Heart left ventricle (tissue), 16 donors: ENCODE measurements around the gene NKX2-4. TPM values are rescaled to one million over a fixed set of nuclear protein-coding genes. Genes with fewer than 3 reads are reported as not detected.
"Not testable (repeated sequence)": the region's sequence is repeated elsewhere in the genome, so short reads cannot be mapped to it uniquely, and the experiment has no call there.

ENCODE experiments used
- ATAC-seq, 4 donors: fragments of 200-7000 bp; cut with Tn5 transposase; one replicate each; pipeline ENCODE4 v1.9.1; 2020 to 2022; ENCODE audit warnings: moderate library complexity in 4 of 4, mild to moderate bottlenecking in 3 of 4, moderate number of reproducible peaks in 1 of 4
- DNase-seq, 5 donors: peaks; one replicate each; pipeline ENCODE4 v3.0.0-alpha.2; 2020
- H3K27ac ChIP-seq, 12 donors: fragments of 200-600 bp; sonication (generic) in 4 of 12; one replicate each; pipeline versions ENCODE4 v1.5.0 to v1.8.0; 2016 to 2022; ENCODE audit warnings: mild to moderate bottlenecking in 2 of 12
- H3K27me3 ChIP-seq, 9 donors: fragments of 200-600 bp; sonication (generic) in 2 of 9; one replicate each; pipeline versions ENCODE4 v1.5.1 to v1.8.0; 2016 to 2022; ENCODE audit warnings: mild to moderate bottlenecking in 3 of 9
- H3K36me3 ChIP-seq, 9 donors: fragments of 200-600 bp; sonication (generic) in 2 of 9; one replicate each; pipeline versions ENCODE4 v1.5.0 to v1.8.0; 2018 to 2022; ENCODE audit warnings: mild to moderate bottlenecking in 2 of 9
- H3K4me1 ChIP-seq, 12 donors: fragments of 200-600 bp; sonication (generic) in 4 of 12; one replicate each; pipeline versions ENCODE4 v1.5.0 to v1.8.0; 2016 to 2022; ENCODE audit warnings: mild to moderate bottlenecking in 3 of 12
- H3K4me3 ChIP-seq, 12 donors: fragments of 200-600 bp; sonication (generic) in 4 of 12; one replicate each; pipeline versions ENCODE4 v1.5.0 to v1.8.0; 2017 to 2022; ENCODE audit warnings: mild to moderate bottlenecking in 9 of 12, moderate library complexity in 4 of 12
- H3K9me3 ChIP-seq, 12 donors: fragments of 200-600 bp; sonication (generic) in 4 of 12; one replicate each; pipeline versions ENCODE4 v1.5.0 to v1.8.0; 2016 to 2022; ENCODE audit warnings: mild to moderate bottlenecking in 1 of 12
- POLR2A ChIP-seq, 2 donors: fragments of 450-650 bp; IDR thresholded peaks; one replicate each; pipeline ENCODE4 v1.6.1; 2017; ENCODE audit warnings: antibody characterized with exemption in 2 of 2, mild to moderate bottlenecking in 2 of 2, moderate library complexity in 2 of 2
- WGBS, 4 donors: extraction: QIAGEN DNeasy Blood & Tissue Kit in 2 of 4; methylation state at CpG; one replicate each; pipeline versions ENCODE4 v1.1.5 to v1.1.7; 2013 to 2018; 5-methylcytosine and 5-hydroxymethylcytosine counted together
- intact Hi-C, 10 donors: fragments of 100-400 bp; cut with DNase I; formaldehyde crosslinking; loops; one replicate each; pipeline versions ENCODE4 v1.11.1 to v1.14.2; 2022
- polyA plus RNA-seq, 2 donors: library from polyadenylated mRNA; stranded (reverse); fragments of 200-250 nt; gene quantifications; one replicate each; pipeline ENCODE4 v1.2.3, GENCODE V29; 2013
- total RNA-seq, 9 donors: library from RNA; depleted of rRNA in 2 of 9; stranded (reverse); fragments of >200 nt in 2 of 9; fragmentation: NEBNext Ultra II Directional in 3 of 9; extraction: Animal tissue kit (Norgen Biotek cat#: 25700) in 3 of 9; gene quantifications; one replicate each; pipeline versions ENCODE4 v1.1.0 to v1.2.4, GENCODE V29; 2016 to 2023
- TF ChIP-seq, protein P1 (sequence below), 12 donors: fragments of 200-600 bp; sonication (generic) in 4 of 12; IDR thresholded peaks; one replicate each; pipeline versions ENCODE4 v1.5.0 to v1.8.0; 2018 to 2022; ENCODE audit warnings: antibody characterized with exemption in 12 of 12, mild to moderate bottlenecking in 5 of 12
- donor health status: ischemic (EF 13 %, LVEDD 7.1; RV severe dilation, severe dysfunction).
- donor health status: healthy with polysubstance abuse.
- donor health status: DM: no; HTN: yes; CAD: no.
- donor health status: DM: no; HTN: no; CAD: no.
- donor health status: ischemic (EF 25% LVEDD 6.9; RV normal size, moderate dysfunction).
- donor health status: ischemic (EF 25% LVEDD 5.7; RV mildly dilated, moderate dysfunction).
- donor health status: healthy.
- donor health status: DM: yes; HTN: yes; CAD: no.
- donor health status: ischemic (EF 35%, LVEDD 5.7; RV mildly dilated, moderate dysfunction).
- donor health status: nonischemic (EF 11% LVEDD 7.7; RV severe dilation, severe dysfunction).
- donor health status: DM: yes; HTN: yes; CAD: no.
- donor health status: PGD.
- donor health status: ischemic (EF 29% LVEDD 5.4; RV normal size, mild dysfunction).
- donor health status: nonischemic (EF 23%, LVEDD 6.1; RV moderate dilation, normal function).

The NKX2-4 gene
- total and polyA plus RNA-seq, 11 donors = not detected

DNA sequence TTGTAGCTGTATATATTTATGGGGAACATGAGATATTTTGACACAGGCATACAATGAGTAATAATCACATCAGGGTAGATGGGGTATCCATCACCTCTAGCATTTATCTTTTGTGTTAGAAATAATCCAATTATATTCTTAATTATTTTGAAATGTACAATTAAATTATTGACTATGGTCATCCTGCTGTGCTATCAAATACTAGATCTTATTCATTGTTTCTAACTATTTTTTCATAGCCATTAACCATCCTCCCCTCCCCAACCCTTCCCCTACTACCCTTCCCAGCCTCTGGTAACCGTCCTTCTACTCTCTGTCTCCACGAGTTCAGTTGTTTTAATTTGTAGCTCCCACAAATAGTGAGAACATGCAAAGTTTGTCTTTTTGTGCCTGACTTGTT lies 28.5 kb downstream of the NKX2-4 start:
- H3K27ac ChIP-seq = no peak overlapping the region
- peaks cover 0 to 4% (median 0%) of the 10 kb centered on the region in 12 donors for H3K4me1 ChIP-seq
- TF ChIP-seq, protein P1, sequence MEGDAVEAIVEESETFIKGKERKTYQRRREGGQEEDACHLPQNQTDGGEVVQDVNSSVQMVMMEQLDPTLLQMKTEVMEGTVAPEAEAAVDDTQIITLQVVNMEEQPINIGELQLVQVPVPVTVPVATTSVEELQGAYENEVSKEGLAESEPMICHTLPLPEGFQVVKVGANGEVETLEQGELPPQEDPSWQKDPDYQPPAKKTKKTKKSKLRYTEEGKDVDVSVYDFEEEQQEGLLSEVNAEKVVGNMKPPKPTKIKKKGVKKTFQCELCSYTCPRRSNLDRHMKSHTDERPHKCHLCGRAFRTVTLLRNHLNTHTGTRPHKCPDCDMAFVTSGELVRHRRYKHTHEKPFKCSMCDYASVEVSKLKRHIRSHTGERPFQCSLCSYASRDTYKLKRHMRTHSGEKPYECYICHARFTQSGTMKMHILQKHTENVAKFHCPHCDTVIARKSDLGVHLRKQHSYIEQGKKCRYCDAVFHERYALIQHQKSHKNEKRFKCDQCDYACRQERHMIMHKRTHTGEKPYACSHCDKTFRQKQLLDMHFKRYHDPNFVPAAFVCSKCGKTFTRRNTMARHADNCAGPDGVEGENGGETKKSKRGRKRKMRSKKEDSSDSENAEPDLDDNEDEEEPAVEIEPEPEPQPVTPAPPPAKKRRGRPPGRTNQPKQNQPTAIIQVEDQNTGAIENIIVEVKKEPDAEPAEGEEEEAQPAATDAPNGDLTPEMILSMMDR (IDR thresholded peaks at IDR 0.05) = no peak
- TF ChIP-seq POLR2A (IDR thresholded peaks at IDR 0.05) = no peak
- H3K4me3 ChIP-seq = no peak overlapping the region
- 44 to 93% (median 48%) methylated on average over 2 of the region's 2 CpGs for WGBS, 4 donors
- H3K27me3 ChIP-seq = no peaks in the 10 kb centered on the region
- intact Hi-C loops = no loop called here
- H3K9me3 ChIP-seq = no peaks in the 10 kb centered on the region
- ATAC-seq = no peak
- DNase-seq = no peak
- H3K36me3 ChIP-seq = peaks cover 0 to 82% (median 61%) of the 10 kb centered on the region in 9 donors

DNA sequence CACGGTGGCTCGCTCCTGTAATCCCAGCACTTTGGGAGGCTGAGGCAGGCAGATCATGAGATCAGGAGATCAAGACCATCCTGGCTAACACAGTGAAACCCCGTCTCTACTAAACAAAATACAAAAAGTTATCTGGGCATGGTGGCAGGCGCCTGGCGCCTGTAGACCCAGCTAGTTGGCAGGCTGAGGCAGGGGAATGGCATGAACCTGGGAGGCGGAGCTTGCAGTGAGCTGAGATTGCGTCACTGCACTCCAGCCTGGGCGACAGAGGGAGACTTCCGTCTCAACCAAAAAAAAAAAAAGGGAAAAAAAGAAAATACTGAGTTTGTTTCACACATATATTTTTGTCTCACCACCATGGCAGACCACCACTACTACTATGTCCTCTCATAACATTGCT lies 31.1 kb downstream of the NKX2-4 start:
- ATAC-seq, H3K4me1 ChIP-seq, H3K27me3 ChIP-seq, H3K9me3 ChIP-seq, intact Hi-C loops, H3K4me3 ChIP-seq, DNase-seq, H3K27ac ChIP-seq: not testable (repeated sequence)
- WGBS, 4 donors = 86 to 92% (median 86%) methylated on average over 9 of the region's 9 CpGs
- peaks cover 0 to 93% (median 77%) of the 10 kb centered on the region in 9 donors for H3K36me3 ChIP-seq

DNA sequence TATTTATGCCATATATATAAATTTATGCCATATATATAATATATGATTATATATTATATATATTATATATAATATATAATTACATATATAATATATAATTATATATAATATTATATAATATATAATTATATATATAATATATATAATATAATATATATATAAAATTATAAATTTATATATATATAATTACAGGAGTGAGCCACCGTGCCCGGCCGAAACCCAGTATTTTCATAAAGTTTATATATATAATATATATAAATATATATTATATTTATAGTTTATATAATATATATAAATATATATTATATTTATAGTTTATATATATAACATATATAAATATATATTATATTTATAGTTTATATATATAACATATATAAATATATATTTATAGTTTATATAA lies 31.6 kb downstream of the NKX2-4 start:
- peaks cover 0 to 13% (median 0%) of the 10 kb centered on the region in 12 donors for H3K4me1 ChIP-seq
- 98 to 99% (median 98%) methylated on average over 3 of the region's 3 CpGs for WGBS, 4 donors
- intact Hi-C loops = no loop called here
- TF ChIP-seq, protein P1 (IDR thresholded peaks at IDR 0.05) = no peak
- no peak for TF ChIP-seq POLR2A (IDR thresholded peaks at IDR 0.05)
- no peaks in the 10 kb centered on the region for H3K27me3 ChIP-seq
- DNase-seq = no peak
- no peak overlapping the region for H3K4me3 ChIP-seq
- H3K36me3 ChIP-seq = peaks cover 0 to 93% (median 74%) of the 10 kb centered on the region in 9 donors
- no peak for ATAC-seq
- no peak overlapping the region for H3K27ac ChIP-seq
- H3K9me3 ChIP-seq = no peaks in the 10 kb centered on the region

DNA sequence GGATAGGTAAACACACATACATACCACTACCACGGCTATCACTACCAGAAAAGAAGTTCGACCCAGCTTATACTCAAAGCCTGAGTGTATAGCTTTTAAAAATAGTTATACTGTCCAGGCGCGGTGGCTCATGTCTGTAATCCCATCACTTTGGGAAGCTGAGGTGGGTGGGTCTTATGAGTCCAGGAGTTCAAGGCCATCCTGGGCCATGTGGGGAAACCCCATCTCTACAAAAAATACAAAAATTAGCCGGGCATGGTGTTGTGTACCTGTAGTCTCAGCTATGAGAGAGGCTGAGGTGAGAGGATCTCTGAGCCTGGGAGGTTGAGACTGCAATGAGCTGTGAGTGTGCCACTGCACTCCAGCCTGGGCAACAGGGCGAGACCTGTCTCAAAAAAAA lies 32.9 kb downstream of the NKX2-4 start:
- intact Hi-C loops = no loop called here
- Histone ChIP-seq H3K36me3 (peaks cover 0 to 93% (median 70%) of the 10 kb centered on the region in 9 donors), H3K27ac (no peak overlapping the region), H3K4me1 (peaks cover 0 to 26% (median 0%) of the 10 kb centered on the region in 12 donors), H3K9me3 (no peaks in the 10 kb centered on the region), H3K27me3 (no peaks in the 10 kb centered on the region), H3K4me3 (no peak overlapping the region)
- no peak for ATAC-seq
- WGBS, 4 donors = 90 to 96% (median 96%) methylated on average over 6 of the region's 6 CpGs
- TF ChIP-seq, protein P1 (IDR thresholded peaks at IDR 0.05) = no peak
- no peak for TF ChIP-seq POLR2A (IDR thresholded peaks at IDR 0.05)
- no peak for DNase-seq

DNA sequence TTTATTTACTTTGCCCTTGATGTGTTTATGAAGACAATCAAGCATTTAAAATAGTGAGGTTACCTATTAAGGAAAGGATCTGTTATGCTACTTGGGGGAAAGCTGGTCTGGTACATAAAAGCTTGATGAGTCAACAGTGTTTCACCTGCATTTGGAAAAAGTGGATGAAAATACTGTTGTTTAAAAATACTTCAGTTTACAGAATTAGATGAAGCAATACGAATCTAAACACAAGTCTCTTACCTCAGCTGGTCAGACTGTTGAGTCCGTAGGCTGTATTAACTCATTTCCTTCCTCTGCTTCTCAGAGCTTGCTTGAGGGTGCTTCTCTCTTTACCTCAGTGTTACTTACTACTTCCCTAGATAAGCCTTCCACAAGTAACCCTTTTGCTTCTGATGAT lies 36.1 kb downstream of the NKX2-4 start:
- no peak for DNase-seq
- intact Hi-C loops = no loop called here
- H3K4me3 ChIP-seq = no peak overlapping the region
- H3K4me1 ChIP-seq = peaks cover 0 to 26% (median 0%) of the 10 kb centered on the region in 12 donors
- peak in 1 of 4 donors; percentile 63 for ATAC-seq
- no peaks in the 10 kb centered on the region for H3K27me3 ChIP-seq
- WGBS, 4 donors = 47 to 59% (median 58%) methylated on average over 2 of the region's 2 CpGs
- TF ChIP-seq POLR2A (IDR thresholded peaks at IDR 0.05) = no peak
- TF ChIP-seq, protein P1 (IDR thresholded peaks at IDR 0.05) = no peak
- H3K9me3 ChIP-seq = no peaks in the 10 kb centered on the region
- H3K36me3 ChIP-seq = peaks cover 4 to 93% (median 70%) of the 10 kb centered on the region in 9 donors
- H3K27ac ChIP-seq = peak overlapping the region in 1 of 12 donors; percentile 64
